IPS DF 6.9 (cell line): ENCODE measurements around the gene RALGPS1.

Experiments used
- DNase-seq: peaks from one replicate; pipeline ENCODE4 v3.0.0-alpha.2; 2013; ENCODE audit warnings: low read depth, low spot score
- H3K27ac ChIP-seq: one replicate; pipeline ENCODE4 v1.5.1; 2013; ENCODE audit warnings: low read length, control low read depth
- H3K27me3 ChIP-seq: 2 replicates; pipeline ENCODE4 v1.6.1; 2013; ENCODE audit warnings: mild to moderate bottlenecking, low read length; ENCODE audit not compliant: control insufficient read depth, insufficient read depth
- H3K36me3 ChIP-seq: 2 replicates; pipeline ENCODE4 v1.6.1; 2013; ENCODE audit warnings: low read length; ENCODE audit not compliant: control insufficient read depth, insufficient read depth
- H3K4me1 ChIP-seq: 2 replicates; pipeline ENCODE4 v1.6.1; 2013; ENCODE audit warnings: low read length; ENCODE audit not compliant: control insufficient read depth, insufficient read depth
- H3K4me3 ChIP-seq: 2 replicates; pipeline ENCODE4 v1.5.1; 2013; ENCODE audit warnings: mild to moderate bottlenecking, low read length
- H3K9me3 ChIP-seq: 2 replicates; pipeline ENCODE4 v1.6.1; 2013; ENCODE audit warnings: low read length, inconsistent platforms; ENCODE audit not compliant: control insufficient read depth, insufficient read depth
- WGBS: extraction: QIAGEN DNeasy Blood & Tissue Kit; methylation state at CpG from one replicate; pipeline ENCODE4 v1.1.7; 2013; ENCODE audit warnings: mixed read lengths, missing lambda C conversion rate; ENCODE audit not compliant: insufficient read length, insufficient coverage; 5-methylcytosine and 5-hydroxymethylcytosine counted together

Gene RALGPS1

GRCh38 chr9:127130235-127130634 lies 215.7 kb downstream of the RALGPS1 start:
- H3K27ac ChIP-seq = no peak overlapping the region
- no peak overlapping the region for H3K4me3 ChIP-seq
- no peaks in the 10 kb centered on the region for H3K36me3 ChIP-seq
- no peaks in the 10 kb centered on the region for H3K27me3 ChIP-seq
- DNase-seq = no peak
- no CpG with 5 or more reads among the region's 2 CpGs for WGBS
- H3K9me3 ChIP-seq = no peaks in the 10 kb centered on the region
- H3K4me1 ChIP-seq = peaks cover 6% of the 10 kb centered on the region

GRCh38 chr9:127130661-127131538 lies 216.3 kb downstream of the RALGPS1 start:
- Histone ChIP-seq H3K36me3 (no peaks in the 10 kb centered on the region), H3K27me3 (no peaks in the 10 kb centered on the region), H3K4me1 (peaks cover 6% of the 10 kb centered on the region), H3K4me3 (no peak overlapping the region), H3K9me3 (no peaks in the 10 kb centered on the region), H3K27ac (no peak overlapping the region)
- WGBS = no CpG with 5 or more reads among the region's 10 CpGs
- DNase-seq = no peak

- H3K4me3 ChIP-seq = no peak overlapping the region
- no peak for DNase-seq
- no peaks in the 10 kb centered on the region for H3K27me3 ChIP-seq
- no peak overlapping the region for H3K27ac ChIP-seq
- H3K9me3 ChIP-seq = no peaks in the 10 kb centered on the region
- H3K4me1 ChIP-seq = peaks cover 6% of the 10 kb centered on the region
- no peaks in the 10 kb centered on the region for H3K36me3 ChIP-seq
- WGBS = no CpG with 5 or more reads among the region's 6 CpGs
Measured at GRCh38 chr9:127131871-127132270, 217.3 kb downstream of the RALGPS1 start.

GRCh38 chr9:127132375-127132774 lies 217.8 kb downstream of the RALGPS1 start:
- DNase-seq = no peak
- Histone ChIP-seq H3K4me1 (peaks cover 6% of the 10 kb centered on the region), H3K27ac (no peak overlapping the region), H3K27me3 (no peaks in the 10 kb centered on the region), H3K36me3 (no peaks in the 10 kb centered on the region), H3K9me3 (no peaks in the 10 kb centered on the region), H3K4me3 (no peak overlapping the region)
- no CpG with 5 or more reads among the region's 4 CpGs for WGBS

GRCh38 chr9:127132921-127133647 lies 218.5 kb downstream of the RALGPS1 start:
- H3K4me1 ChIP-seq = peaks cover 6% of the 10 kb centered on the region
- no peaks in the 10 kb centered on the region for H3K36me3 ChIP-seq
- no peaks in the 10 kb centered on the region for H3K27me3 ChIP-seq
- H3K4me3 ChIP-seq = no peak overlapping the region
- no CpG with 5 or more reads among the region's 15 CpGs for WGBS
- DNase-seq = no peak
- no peak overlapping the region for H3K27ac ChIP-seq
- H3K9me3 ChIP-seq = no peaks in the 10 kb centered on the region

GRCh38 chr9:127133739-127134167 lies 219.2 kb downstream of the RALGPS1 start:
- WGBS = no CpG with 5 or more reads among the region's 13 CpGs
- H3K9me3 ChIP-seq = no peaks in the 10 kb centered on the region
- peaks cover 6% of the 10 kb centered on the region for H3K4me1 ChIP-seq
- no peaks in the 10 kb centered on the region for H3K27me3 ChIP-seq
- H3K36me3 ChIP-seq = no peaks in the 10 kb centered on the region
- H3K4me3 ChIP-seq = no peak overlapping the region
- no peak overlapping the region for H3K27ac ChIP-seq
- no peak for DNase-seq

- Histone ChIP-seq H3K36me3 (no peaks in the 10 kb centered on the region), H3K4me3 (no peak overlapping the region), H3K27me3 (no peaks in the 10 kb centered on the region), H3K27ac (no peak overlapping the region), H3K4me1 (peaks cover 6% of the 10 kb centered on the region), H3K9me3 (no peaks in the 10 kb centered on the region)
- no CpG with 5 or more reads among the region's 4 CpGs for WGBS
- DNase-seq = no peak
Measured at GRCh38 chr9:127135056-127135745, 220.6 kb downstream of the RALGPS1 start.

- H3K4me3 ChIP-seq = no peak overlapping the region
- no CpG with 5 or more reads among the region's 8 CpGs for WGBS
- no peaks in the 10 kb centered on the region for H3K27me3 ChIP-seq
- no peak for DNase-seq
- H3K4me1 ChIP-seq = peaks cover 6% of the 10 kb centered on the region
- H3K36me3 ChIP-seq = no peaks in the 10 kb centered on the region
- no peaks in the 10 kb centered on the region for H3K9me3 ChIP-seq
- H3K27ac ChIP-seq = no peak overlapping the region
Measured at GRCh38 chr9:127136081-127136879, 221.7 kb downstream of the RALGPS1 start.

- Histone ChIP-seq H3K4me1 (peaks cover 6% of the 10 kb centered on the region), H3K27ac (no peak overlapping the region), H3K27me3 (no peaks in the 10 kb centered on the region), H3K36me3 (no peaks in the 10 kb centered on the region), H3K9me3 (no peaks in the 10 kb centered on the region), H3K4me3 (no peak overlapping the region)
- DNase-seq = no peak
- no CpG with 5 or more reads among the region's 5 CpGs for WGBS
Measured at GRCh38 chr9:127136880-127137639, 222.5 kb downstream of the RALGPS1 start.
